Esophagus muscularis mucosa (tissue), 4 donors: Measurements from ENCODE around the gene ANKRD6. TPM values are rescaled to one million over a fixed set of nuclear protein-coding genes. Genes with fewer than 3 reads are reported as not detected.

Source experiments
- DNase-seq: peaks from one replicate; pipeline ENCODE4 v3.0.0-alpha.2; 2017; ENCODE audit errors: extremely low spot score
- H3K27ac ChIP-seq, 4 donors: fragments of 200-600 bp; sonication (generic); replicated peaks in 1 of 4; 1 replicate in 3 of 4; 2 replicates in 1 of 4; pipeline ENCODE4 v1.5.1; 2016 to 2019; ENCODE audit warnings: mild to moderate bottlenecking in 1 of 4
- H3K27me3 ChIP-seq, 4 donors: fragments of 200-600 bp; sonication (generic); one replicate each; pipeline versions ENCODE4 v1.5.1 to v1.6.0; 2016 to 2019
- H3K36me3 ChIP-seq, 4 donors: fragments of 200-600 bp; sonication (generic); one replicate each; pipeline ENCODE4 v1.5.1; 2016 to 2019
- H3K4me1 ChIP-seq, 4 donors: fragments of 200-600 bp; sonication (generic); one replicate each; pipeline ENCODE4 v1.5.1; 2016 to 2019
- H3K4me3 ChIP-seq, 4 donors: fragments of 200-600 bp; sonication (generic); 1 replicate in 2 of 4; 2 replicates in 2 of 4; pipeline ENCODE4 v1.5.1; 2016 to 2019; ENCODE audit warnings: mild to moderate bottlenecking in 4 of 4, moderate library complexity in 1 of 4
- H3K9me3 ChIP-seq, 4 donors: fragments of 200-600 bp; sonication (generic); 1 replicate in 3 of 4; 2 replicates in 1 of 4; pipeline ENCODE4 v1.5.1; 2016 to 2019
- EP300 ChIP-seq: sonication (generic); formaldehyde crosslinking; IDR thresholded peaks from one replicate; pipeline ENCODE4 v1.6.1; 2017; ENCODE audit warnings: antibody characterized with exemption
- POLR2A ChIP-seq: fragments of 450-650 bp; IDR thresholded peaks from one replicate; pipeline ENCODE4 v1.6.1; 2017; ENCODE audit warnings: antibody characterized with exemption, moderate library complexity, mild to moderate bottlenecking, low read depth
- POLR2AphosphoS5 ChIP-seq, 2 donors: sonication (generic); formaldehyde crosslinking; IDR thresholded peaks; one replicate each; pipeline ENCODE4 v1.6.1; 2017; ENCODE audit warnings: antibody characterized with exemption in 2 of 2
- WGBS: methylation state at CpG from one replicate; pipeline ENCODE4 v1.1.5; 2018; 5-methylcytosine and 5-hydroxymethylcytosine counted together
- intact Hi-C: fragments of 100-400 bp; cut with DNase I; formaldehyde crosslinking; loops from one replicate; pipeline ENCODE4 v1.15.1; 2023
- total RNA-seq, 4 donors: library from RNA; depleted of rRNA; stranded (reverse); fragments of >200 nt; gene quantifications; one replicate each; pipeline versions ENCODE4 v1.1.0 to v1.2.1, GENCODE V29; 2016
- TF ChIP-seq, protein P1 (sequence below), 3 experiments: fragments of 200-600 bp in 2 of 3; fragments of 450-650 bp in 1 of 3; sonication (generic) in 2 of 3; IDR thresholded peaks; one replicate each; pipeline ENCODE4 v1.5.1; 2017 to 2019; ENCODE audit warnings: antibody characterized with exemption in 3 of 3, mild to moderate bottlenecking in 2 of 3, moderate library complexity in 1 of 3

The ANKRD6 gene
- total RNA-seq, 4 donors from 2014 or later = 9.1 to 18.9 (median 10.7) TPM

GRCh38 chr6:89501753-89502152 is 68.8 kb downstream of the ANKRD6 start:
- Histone ChIP-seq H3K27ac (no peak overlapping the region), H3K9me3 (no peaks in the 10 kb centered on the region), H3K27me3 (no peaks in the 10 kb centered on the region), H3K4me1 (no peaks in the 10 kb centered on the region), H3K36me3 (no peaks in the 10 kb centered on the region), H3K4me3 (no peak overlapping the region)
- no peak for TF ChIP-seq POLR2A
- TF ChIP-seq, protein P1, sequence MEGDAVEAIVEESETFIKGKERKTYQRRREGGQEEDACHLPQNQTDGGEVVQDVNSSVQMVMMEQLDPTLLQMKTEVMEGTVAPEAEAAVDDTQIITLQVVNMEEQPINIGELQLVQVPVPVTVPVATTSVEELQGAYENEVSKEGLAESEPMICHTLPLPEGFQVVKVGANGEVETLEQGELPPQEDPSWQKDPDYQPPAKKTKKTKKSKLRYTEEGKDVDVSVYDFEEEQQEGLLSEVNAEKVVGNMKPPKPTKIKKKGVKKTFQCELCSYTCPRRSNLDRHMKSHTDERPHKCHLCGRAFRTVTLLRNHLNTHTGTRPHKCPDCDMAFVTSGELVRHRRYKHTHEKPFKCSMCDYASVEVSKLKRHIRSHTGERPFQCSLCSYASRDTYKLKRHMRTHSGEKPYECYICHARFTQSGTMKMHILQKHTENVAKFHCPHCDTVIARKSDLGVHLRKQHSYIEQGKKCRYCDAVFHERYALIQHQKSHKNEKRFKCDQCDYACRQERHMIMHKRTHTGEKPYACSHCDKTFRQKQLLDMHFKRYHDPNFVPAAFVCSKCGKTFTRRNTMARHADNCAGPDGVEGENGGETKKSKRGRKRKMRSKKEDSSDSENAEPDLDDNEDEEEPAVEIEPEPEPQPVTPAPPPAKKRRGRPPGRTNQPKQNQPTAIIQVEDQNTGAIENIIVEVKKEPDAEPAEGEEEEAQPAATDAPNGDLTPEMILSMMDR (IDR thresholded peaks at IDR 0.05) = no peak
- TF ChIP-seq POLR2AphosphoS5 (IDR thresholded peaks at IDR 0.05) = no peak
- TF ChIP-seq EP300 = no peak
- intact Hi-C loops = no loop called here
- DNase-seq = no peak
- WGBS = 82% methylated on average over 2 of the region's 2 CpGs

- no peak overlapping the region for H3K4me3 ChIP-seq
- no peak overlapping the region for H3K27ac ChIP-seq
- H3K9me3 ChIP-seq = no peaks in the 10 kb centered on the region
- H3K36me3 ChIP-seq = no peaks in the 10 kb centered on the region
- DNase-seq = no peak
- WGBS = 94% methylated on average over 2 of the region's 2 CpGs
- intact Hi-C loops = no loop called here
- TF ChIP-seq POLR2AphosphoS5 (IDR thresholded peaks at IDR 0.05) = no peak
- no peak for TF ChIP-seq EP300
- TF ChIP-seq POLR2A = no peak
- TF ChIP-seq, protein P1 (IDR thresholded peaks at IDR 0.05) = no peak
- H3K4me1 ChIP-seq = no peaks in the 10 kb centered on the region
- no peaks in the 10 kb centered on the region for H3K27me3 ChIP-seq
These were observed 70.7 kb downstream of the ANKRD6 start for GRCh38 chr6:89503641-89504040.

GRCh38 chr6:89505847-89506246 is 72.9 kb downstream of the ANKRD6 start:
- no peak overlapping the region for H3K4me3 ChIP-seq
- no peak for DNase-seq
- intact Hi-C loops = no loop called here
- TF ChIP-seq, protein P1 (IDR thresholded peaks at IDR 0.05) = no peak
- TF ChIP-seq POLR2AphosphoS5 (IDR thresholded peaks at IDR 0.05) (no peak), POLR2A (no peak), EP300 (no peak)
- no peaks in the 10 kb centered on the region for H3K27me3 ChIP-seq
- no peaks in the 10 kb centered on the region for H3K36me3 ChIP-seq
- peaks cover 0 to 4% (median 0%) of the 10 kb centered on the region in 4 donors for H3K4me1 ChIP-seq
- no peaks in the 10 kb centered on the region for H3K9me3 ChIP-seq
- 97% methylated on average over 4 of the region's 4 CpGs for WGBS
- H3K27ac ChIP-seq = no peak overlapping the region

DNA sequence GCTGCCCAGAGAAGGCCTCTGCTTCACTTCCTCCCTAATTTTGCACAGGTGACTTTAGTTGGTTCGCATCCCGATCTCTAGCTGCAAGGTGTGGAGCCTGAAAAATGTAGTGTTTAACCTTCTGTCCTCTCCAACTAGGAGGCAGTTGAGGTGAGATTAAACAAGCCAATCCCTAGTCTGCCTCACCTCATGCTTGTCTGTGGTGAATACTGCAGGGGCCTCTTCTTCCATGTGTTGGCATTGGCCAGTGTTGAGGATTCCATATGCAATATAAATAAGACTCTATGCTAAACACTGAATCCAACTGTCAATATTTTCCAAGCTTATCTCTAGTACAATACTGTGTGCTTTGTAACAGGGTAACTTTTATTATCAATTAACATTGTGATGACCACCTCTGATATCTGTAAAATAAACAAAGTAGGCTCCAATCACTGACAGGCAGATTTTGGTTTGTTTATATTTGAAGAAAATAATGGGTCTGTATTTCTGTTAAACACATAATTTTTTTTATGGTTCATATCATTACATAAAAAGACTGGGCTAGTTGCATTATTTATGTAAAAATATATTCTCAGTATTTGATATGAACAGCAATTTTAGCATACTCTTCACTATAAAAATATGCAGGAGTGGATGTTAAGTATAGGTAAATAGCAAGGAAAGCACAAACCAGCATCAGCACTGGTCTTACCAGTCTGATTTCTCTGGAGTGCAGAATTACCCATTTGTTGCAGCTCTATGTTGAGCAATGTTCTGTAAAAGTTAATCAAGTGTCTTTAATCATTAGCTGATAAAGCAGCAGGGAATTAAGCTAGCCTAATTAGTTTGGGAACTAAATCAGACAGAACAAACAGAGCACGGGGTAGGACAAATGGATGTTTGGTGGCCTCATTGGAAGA is 74.0 kb downstream of the ANKRD6 start:
- WGBS = 96% methylated on average over 3 of the region's 3 CpGs
- H3K27me3 ChIP-seq = no peaks in the 10 kb centered on the region
- peaks cover 0 to 4% (median 0%) of the 10 kb centered on the region in 4 donors for H3K4me1 ChIP-seq
- intact Hi-C loops = no loop called here
- no peak overlapping the region for H3K4me3 ChIP-seq
- H3K9me3 ChIP-seq = no peaks in the 10 kb centered on the region
- no peak for TF ChIP-seq POLR2A
- TF ChIP-seq, protein P1 (IDR thresholded peaks at IDR 0.05) = no peak
- TF ChIP-seq EP300 = no peak
- no peak for TF ChIP-seq POLR2AphosphoS5 (IDR thresholded peaks at IDR 0.05)
- no peak overlapping the region for H3K27ac ChIP-seq
- DNase-seq = no peak
- H3K36me3 ChIP-seq = no peaks in the 10 kb centered on the region
